Stimulated activated CD4-positive, alpha-beta T cell treated with anti-CD3 and anti-CD28 coated beads, Interleukin-12 subunit alpha, Interleukin-12 subunit beta, amount 100 ng/mL, for 4 hours (primary cell): ENCODE measurements around the gene PRR20G.
"Not testable (repeated sequence)": the region's sequence is repeated elsewhere in the genome, so short reads cannot be mapped to it uniquely, and the experiment has no call there.

Source experiments
- DNase-seq: peaks from one replicate; pipeline ENCODE4 v3.0.0-alpha.2; 2020

The PRR20G gene

GRCh38 chr3:127296959-127297358 is 9.1 kb upstream of the PRR20G start:
- DNase-seq, result no peak

DNA sequence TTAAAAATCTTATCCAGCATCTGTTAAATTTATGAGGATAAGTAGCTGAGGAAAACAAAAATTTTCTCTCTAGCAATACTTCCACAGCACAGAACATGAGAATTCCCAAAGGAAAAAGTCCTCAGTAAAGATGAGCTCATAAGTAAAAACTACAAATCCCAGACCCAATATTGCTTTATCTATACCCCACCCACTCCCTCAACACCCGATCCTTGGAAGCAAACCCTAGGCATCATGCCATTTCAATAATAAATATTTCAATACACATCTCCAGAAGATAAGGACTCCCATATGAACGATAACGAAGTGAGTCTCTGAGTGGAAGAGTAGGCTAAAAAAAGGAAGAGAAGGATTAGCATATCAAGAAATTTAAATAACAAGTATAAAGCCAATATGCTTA is 8.3 kb upstream of the PRR20G start:
- DNase-seq, result no peak

- DNase-seq, result not testable (repeated sequence)
Measured at GRCh38 chr3:127293650-127294049, 5.8 kb upstream of the PRR20G start.

DNA sequence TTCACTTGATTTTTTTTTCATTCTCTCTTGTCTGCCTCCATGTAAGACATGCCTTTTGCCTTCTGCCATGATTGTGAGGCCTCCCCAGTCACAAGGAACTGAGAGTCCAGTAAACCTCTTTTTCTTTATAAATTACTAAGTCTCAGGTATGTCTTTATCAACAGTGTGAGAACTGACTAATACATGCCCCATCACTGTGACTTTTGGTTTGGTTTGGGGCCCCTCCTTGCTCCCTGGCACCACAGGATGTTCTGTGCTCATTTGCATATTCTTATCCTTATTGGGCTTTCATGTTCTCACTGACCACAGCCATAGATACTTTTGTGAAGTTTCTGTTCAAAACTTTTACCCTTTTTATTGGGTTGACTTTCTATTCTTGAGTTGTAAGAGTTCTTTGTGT is 3.8 kb upstream of the PRR20G start:
- DNase-seq, result no peak

DNA sequence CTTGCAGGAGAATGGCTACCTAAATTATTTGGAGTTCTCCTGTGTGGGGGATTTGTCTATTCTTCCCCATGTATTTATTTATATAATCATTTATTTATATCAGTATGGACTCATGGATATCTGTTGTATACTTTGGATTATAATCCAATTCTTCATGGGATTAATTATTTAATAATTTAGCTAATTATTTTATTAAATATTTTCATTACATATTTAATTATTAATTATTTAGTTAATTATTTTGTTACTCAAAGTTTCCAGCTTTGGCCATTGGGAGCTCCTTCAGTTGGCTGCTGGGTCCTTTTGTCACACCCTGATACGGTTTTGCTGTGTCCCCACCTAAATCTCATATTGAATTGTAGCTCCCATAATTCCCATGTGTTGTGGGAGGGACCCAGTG is 3.3 kb upstream of the PRR20G start:
- DNase-seq, result no peak

DNA sequence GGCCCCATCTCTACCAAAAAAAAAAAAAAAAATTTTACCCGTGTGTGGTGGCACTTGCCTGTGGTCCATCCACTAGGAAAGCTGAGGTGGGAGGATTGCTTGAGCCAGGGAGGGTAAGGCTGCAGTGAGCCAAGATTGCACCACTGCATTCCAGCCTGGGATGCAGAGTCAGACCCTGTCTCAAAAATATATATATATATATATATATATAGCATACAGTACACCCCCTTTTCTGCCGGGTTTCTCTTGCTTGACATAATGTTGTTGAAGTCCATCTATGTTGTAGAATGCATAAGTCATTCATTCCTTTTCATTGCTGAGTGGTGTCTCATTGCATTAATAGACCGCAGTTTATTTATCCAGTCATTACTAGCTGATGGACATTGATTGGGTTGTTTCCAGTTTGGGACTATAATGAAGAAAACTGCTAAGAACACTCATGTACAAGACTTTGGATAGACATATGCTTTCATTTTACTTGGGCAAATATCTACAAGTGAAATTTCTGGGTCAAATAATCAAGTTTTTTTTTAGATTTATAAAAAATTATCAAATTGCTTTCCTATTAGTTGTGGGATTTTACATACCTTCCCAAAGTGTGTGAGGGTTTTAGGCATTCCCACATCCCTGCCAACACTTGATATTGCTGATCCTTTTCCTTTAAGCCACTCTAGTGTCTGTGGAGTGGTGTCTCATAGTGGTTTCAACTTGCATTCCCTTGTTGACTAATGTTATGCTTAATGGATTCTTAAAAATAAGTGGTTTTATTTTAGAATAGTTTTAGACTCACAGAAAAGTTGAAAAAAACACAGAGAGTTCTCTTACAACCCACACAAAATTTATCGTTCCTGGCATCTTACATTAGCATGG is 2.1 kb upstream of the PRR20G start:
- DNase-seq, result no peak

- DNase-seq, result no peak
Measured at GRCh38 chr3:127288921-127289705, 1.3 kb upstream of the PRR20G start.

GRCh38 chr3:127288343-127288742 is 497 bp upstream of the PRR20G start:
- no peak for DNase-seq

GRCh38 chr3:127286571-127287140 is 1.2 kb downstream of the PRR20G start:
- no peak for DNase-seq

- DNase-seq, result no peak
Measured at GRCh38 chr3:127284258-127284657, 3.6 kb downstream of the PRR20G start.

DNA sequence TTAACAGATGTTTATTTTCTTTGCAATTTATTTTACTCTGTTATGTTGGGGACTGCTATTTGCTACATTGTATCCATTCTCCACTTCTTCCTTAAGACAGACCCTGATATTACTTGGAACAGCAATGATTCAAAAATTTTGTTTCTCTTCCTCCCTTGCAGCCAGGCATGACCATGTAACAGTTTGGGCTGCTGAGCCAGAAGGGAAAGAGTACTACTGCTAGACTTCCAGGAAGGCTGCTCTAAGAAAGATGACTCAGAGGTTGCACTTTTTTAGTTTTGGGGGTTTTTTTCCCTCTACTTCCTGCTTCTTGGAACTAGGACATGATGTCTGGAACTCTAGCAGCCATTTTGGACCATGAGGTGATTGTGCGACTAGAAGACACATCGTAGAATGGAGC is 10.3 kb downstream of the PRR20G start:
- no peak for DNase-seq

GRCh38 chr3:127276995-127277394 is 10.9 kb downstream of the PRR20G start:
- DNase-seq, result no peak

DNA sequence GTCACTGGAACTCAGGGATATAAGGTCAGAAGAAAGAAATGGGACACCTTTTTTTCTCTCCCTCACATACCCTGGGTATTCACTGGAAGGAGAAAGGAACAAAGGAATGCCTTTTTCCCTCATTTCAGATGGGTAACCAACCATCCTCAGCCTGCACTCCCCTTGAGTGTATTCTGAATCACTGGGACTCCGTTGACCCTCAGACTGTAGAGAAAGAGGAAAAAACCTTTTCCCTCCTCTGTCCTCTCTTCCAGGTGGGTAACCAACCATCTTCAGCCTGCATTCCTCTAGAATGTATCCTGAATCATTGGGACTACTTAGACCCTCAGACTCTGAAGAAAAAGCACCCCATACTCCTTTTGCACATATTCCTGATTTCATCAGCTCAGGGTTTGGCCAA is 11.4 kb downstream of the PRR20G start:
- no peak for DNase-seq

DNA sequence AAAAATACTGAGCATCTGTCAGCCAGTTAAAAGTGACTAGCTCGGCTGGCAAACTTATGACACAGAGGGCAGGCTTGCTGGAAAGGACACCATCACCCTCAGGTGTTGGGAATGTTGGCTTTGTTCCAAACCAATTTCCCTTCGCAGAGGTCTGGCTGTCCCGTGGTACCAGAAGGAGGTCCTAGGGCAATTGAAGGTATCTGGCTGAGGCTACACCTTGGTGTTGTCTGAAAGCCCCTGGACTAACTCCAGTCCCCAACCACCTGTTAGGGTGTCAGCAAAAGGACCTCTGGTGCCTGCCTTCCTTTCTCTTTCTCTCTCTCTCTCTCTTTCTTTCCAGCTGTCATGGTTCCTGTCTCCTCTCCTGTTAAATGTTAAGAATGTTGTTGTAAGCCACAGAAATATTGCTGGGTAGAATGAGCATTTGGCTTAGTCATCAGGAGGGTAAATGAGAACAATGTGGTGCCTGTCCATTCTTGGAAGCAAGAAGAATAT is 12.5 kb downstream of the PRR20G start:
- DNase-seq, result no peak

DNA sequence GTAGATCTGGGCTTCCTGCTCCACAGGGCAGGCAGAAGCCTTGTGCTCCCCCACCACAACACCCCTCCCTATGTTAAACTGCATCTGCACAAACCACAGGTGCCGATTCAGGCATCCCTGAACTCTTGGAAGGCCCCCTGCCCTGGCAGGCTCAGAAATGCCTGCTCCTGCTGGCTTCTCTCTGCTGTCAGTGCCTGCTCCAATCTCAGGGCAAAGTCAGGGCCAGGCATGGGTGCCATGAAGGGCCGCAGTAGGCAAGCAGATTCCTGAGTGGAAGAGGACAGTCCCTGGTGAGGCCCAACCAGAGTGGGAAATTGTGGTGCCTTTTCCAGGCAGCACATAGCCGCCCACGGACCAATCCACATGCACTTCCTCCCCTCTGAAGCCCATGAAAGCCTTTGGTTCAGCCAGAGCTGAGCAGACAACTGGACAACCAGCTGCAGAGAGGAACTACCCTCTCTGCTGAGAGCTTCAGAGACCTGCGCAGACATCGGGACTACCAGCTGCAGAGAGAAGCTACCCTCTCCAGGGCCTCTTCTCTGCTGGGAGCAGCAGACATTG is 13.6 kb downstream of the PRR20G start:
- DNase-seq, result no peak

GRCh38 chr3:127273206-127273605 is 14.6 kb downstream of the PRR20G start:
- DNase-seq, result no peak

DNA sequence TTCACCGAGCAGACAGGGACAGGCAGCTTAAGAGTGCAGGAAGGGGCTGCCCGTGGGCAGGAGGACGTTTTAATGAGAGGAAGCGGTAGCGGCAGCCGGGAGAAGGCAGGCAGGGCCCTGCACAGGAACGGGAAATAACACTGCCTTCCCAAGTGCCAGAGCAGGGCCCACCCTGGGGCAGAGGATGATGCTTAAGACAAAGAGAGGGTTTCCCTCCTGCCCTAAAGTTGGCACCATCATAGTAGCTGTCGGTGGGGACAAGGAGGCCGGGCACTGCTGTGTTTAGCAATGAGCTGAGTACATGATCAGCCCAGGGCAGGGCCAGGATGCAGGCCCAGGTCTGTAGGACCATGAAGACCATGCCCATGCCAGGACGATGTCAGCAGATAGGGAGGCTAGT is 21.7 kb downstream of the PRR20G start:
- DNase-seq, result no peak

DNA sequence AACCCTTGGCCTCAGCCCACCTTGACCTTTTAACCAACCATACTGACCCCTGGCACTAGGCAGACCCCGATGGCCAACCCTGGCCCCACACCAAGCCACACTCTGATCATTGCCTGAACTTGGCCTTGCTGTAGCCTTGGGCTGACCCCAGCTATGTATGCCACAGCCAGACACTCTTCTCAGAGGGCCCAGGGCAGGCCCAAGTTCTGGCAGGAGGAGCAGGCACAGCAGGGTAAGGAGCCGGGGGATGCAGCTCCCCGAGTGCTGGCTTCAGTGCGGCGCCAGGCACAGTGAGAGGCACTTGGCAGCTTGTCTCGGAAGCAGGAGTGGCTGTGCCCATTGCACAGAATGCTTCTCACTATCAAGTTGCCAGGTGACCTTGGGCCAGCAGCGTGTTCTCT is 22.3 kb downstream of the PRR20G start:
- DNase-seq, result no peak

DNA sequence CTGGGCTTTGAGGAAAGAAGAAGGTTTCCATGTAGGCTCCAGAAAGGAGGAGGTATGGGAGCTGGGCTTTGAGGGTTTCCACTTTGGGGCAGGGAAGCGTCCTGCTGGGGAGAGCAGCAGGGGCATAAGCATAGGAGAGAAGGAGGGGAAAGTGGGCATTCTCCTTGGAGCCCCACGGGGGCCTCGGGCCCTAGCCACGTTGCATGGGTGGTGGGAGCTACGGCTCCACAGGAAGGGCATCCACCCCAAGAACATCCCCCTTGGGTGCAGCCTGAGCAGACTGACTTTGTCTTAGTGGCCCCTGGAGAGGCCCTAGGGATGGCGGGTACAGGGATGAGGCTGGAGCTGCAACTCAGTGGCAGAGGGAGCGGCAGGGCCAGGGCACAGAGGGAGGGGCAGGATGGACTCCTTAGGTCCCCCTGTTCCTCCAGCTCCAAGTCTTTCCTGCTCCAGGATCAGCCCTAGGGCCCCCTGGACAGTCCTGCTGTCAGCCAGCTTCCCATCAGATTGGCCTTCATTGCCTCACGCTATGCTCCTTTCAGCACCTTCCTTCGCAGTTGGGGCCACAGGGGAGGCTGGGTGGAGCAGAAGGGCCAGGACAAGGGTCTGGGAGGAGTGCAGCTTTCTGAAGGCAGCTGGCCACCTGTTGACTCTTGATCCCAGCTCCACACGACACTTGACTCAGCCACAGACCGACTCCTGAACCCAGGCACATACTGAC is 22.9 kb downstream of the PRR20G start:
- DNase-seq, result no peak

DNA sequence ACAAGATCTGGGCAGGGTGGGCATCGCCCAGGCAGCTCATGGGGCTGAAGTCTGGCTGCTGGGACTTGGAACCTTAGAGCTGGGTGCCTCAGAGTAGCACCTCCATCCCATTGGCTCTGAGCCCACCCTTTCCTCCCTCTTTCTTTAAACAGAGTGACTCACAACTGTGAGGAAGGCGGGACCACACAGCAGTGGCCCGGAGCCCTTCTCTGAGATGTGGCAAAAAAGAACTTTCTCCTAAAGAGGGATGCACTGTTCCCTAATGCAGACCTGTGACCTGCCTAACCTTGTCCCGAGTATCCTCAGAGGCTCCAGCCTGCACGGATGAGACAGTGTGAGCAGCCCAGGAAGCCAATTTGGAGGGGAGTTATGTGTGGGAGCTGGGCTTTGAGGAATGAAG is 23.6 kb downstream of the PRR20G start:
- no peak for DNase-seq

GRCh38 chr3:127263586-127264231 is 24.1 kb downstream of the PRR20G start:
- DNase-seq, result no peak

GRCh38 chr3:127263037-127263436 is 24.8 kb downstream of the PRR20G start:
- DNase-seq, result no peak
